HEK293T (cell line): ENCODE results near the gene SKOR1.

Experiments
- BHLHE40 ChIP-seq: fragments of 450-650 bp; IDR thresholded peaks from 2 replicates; pipeline ENCODE4 v1.6.1; 2016; ENCODE audit warnings: mild to moderate bottlenecking, moderate library complexity, borderline replicate concordance
- CTBP1 ChIP-seq: fragments of 450-650 bp; IDR thresholded peaks from 2 replicates; pipeline ENCODE4 v1.6.1; 2016; ENCODE audit warnings: borderline replicate concordance
- FOXA1 ChIP-seq: fragments of 450-650 bp; IDR thresholded peaks from 2 replicates; pipeline ENCODE4 v1.6.1; 2016; ENCODE audit warnings: mild to moderate bottlenecking
- FOXK2 ChIP-seq: fragments of 450-650 bp; IDR thresholded peaks from 2 replicates; pipeline ENCODE4 v1.6.1; 2016; ENCODE audit warnings: mild to moderate bottlenecking
- FOXM1 ChIP-seq: fragments of 450-650 bp; IDR thresholded peaks from 2 replicates; pipeline ENCODE4 v1.6.1; 2017; ENCODE audit warnings: mild to moderate bottlenecking, borderline replicate concordance
- HDGF ChIP-seq: fragments of 450-650 bp; IDR thresholded peaks from 2 replicates; pipeline ENCODE4 v1.6.1; 2017; ENCODE audit warnings: antibody characterized with exemption, borderline replicate concordance
- L3MBTL2 ChIP-seq: fragments of 450-650 bp; conservative IDR thresholded peaks from 2 replicates; pipeline ENCODE4 v1.6.1; 2016; ENCODE audit warnings: mild to moderate bottlenecking
- NFRKB ChIP-seq: fragments of 450-650 bp; IDR thresholded peaks from 2 replicates; pipeline ENCODE4 v1.6.1; 2016; ENCODE audit warnings: mild to moderate bottlenecking, moderate library complexity
- SP1 ChIP-seq: fragments of 450-650 bp; IDR thresholded peaks from 2 replicates; pipeline ENCODE4 v1.6.1; 2017
- SUZ12 ChIP-seq: fragments of 450-650 bp; IDR thresholded peaks from 2 replicates; pipeline ENCODE4 v1.6.1; 2016; ENCODE audit warnings: mild to moderate bottlenecking
- TARDBP ChIP-seq: fragments of 450-650 bp; IDR thresholded peaks from 2 replicates; pipeline ENCODE4 v1.6.1; 2016
- ZNF384 ChIP-seq: fragments of 450-650 bp; IDR thresholded peaks from 2 replicates; pipeline ENCODE4 v1.6.1; 2016
- TF ChIP-seq, protein P1 (sequence below): fragments of 450-650 bp; IDR thresholded peaks from 2 replicates; pipeline ENCODE4 v1.6.1; 2016

DNA sequence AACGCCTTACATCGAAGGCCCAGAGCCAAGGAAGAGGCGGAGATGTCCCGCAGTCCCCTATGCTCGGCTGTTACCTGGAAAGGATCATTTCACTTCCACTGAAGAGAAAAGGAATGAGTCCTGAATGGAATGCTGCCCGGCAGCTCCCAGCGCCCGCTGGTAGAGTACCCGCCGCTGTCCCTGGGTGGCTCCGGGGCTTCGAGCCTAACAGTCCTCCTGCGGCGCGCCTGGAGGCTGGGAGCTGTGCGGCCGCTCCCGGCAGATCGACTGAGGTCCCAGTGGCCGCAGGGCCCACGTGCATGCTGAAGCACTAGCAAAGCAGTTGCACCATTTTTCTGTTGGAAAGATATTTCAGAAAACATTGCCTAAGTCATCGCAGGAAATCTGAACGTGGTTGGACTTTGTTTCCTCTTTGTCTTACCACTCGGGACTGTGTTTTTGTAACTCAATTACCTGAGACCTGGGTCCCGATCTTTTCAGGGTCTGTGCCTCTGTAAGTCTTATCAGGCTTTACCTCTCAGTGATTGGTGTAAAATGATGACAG is 13.6 kb downstream of the SKOR1 start:
- no peak for TF ChIP-seq L3MBTL2
- TF ChIP-seq SP1, result no peak
- no peak for TF ChIP-seq CTBP1
- no peak for TF ChIP-seq SUZ12
- no peak for TF ChIP-seq ZNF384
- TF ChIP-seq BHLHE40, result no peak
- no peak for TF ChIP-seq TARDBP
- TF ChIP-seq FOXM1, result no peak
- no peak for TF ChIP-seq HDGF
- TF ChIP-seq NFRKB, result no peak
- TF ChIP-seq FOXK2, result no peak
- TF ChIP-seq, protein P1, sequence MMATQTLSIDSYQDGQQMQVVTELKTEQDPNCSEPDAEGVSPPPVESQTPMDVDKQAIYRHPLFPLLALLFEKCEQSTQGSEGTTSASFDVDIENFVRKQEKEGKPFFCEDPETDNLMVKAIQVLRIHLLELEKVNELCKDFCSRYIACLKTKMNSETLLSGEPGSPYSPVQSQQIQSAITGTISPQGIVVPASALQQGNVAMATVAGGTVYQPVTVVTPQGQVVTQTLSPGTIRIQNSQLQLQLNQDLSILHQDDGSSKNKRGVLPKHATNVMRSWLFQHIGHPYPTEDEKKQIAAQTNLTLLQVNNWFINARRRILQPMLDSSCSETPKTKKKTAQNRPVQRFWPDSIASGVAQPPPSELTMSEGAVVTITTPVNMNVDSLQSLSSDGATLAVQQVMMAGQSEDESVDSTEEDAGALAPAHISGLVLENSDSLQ, result no peak
- no peak for TF ChIP-seq FOXA1
